CD4-positive, alpha-beta T cell (primary cell): ENCODE measurements around the gene VWF. TPM values are rescaled to one million over a fixed set of nuclear protein-coding genes. Genes with fewer than 3 reads are reported as not detected.

Experiments used
- ATAC-seq: fragments of 200-7000 bp; cut with Tn5 transposase; one replicate; pipeline ENCODE4 v1.10.0; 2022; ENCODE audit warnings: mild to moderate bottlenecking; ENCODE audit not compliant: poor library complexity
- CTCF ChIA-PET: fragments of 350-600 bp; sonication (Branson Sonifier 250); formaldehyde crosslinking; loops from one replicate; lab custom pipeline; 2021; ENCODE audit warnings: antibody characterized with exemption, inconsistent platforms; lab: Charles Lee
- POLR2A ChIA-PET: fragments of 350-600 bp; sonication (Branson Sonifier 250); formaldehyde crosslinking; loops from one replicate; lab custom pipeline; 2021; ENCODE audit warnings: antibody characterized with exemption, inconsistent platforms; lab: Charles Lee
- DNase-seq, 14 experiments: peaks; one replicate each; pipeline ENCODE4 v3.0.0-alpha.2; 2013 to 2020; ENCODE audit warnings: mixed read lengths in 2 of 14
- H3K27ac ChIP-seq, 2 donors: one replicate each; pipeline versions ENCODE4 v1.5.1 to v1.7.0; 2013; ENCODE audit warnings: low read length in 2 of 2, low read depth in 1 of 2, mild to moderate bottlenecking in 1 of 2
- H3K27me3 ChIP-seq, 2 experiments: 1 replicate in 1 of 2; 2 replicates in 1 of 2; pipeline versions ENCODE4 v1.6.1 to v1.7.0; 2013; ENCODE audit warnings: low read length in 2 of 2, control low read depth in 1 of 2, mild to moderate bottlenecking in 1 of 2, moderate library complexity in 1 of 2; ENCODE audit not compliant: insufficient read depth in 2 of 2, control insufficient read depth in 1 of 2
- H3K36me3 ChIP-seq: one replicate; pipeline ENCODE4 v1.6.1; 2013; ENCODE audit warnings: low read length, control low read depth; ENCODE audit not compliant: insufficient read depth
- H3K4me1 ChIP-seq: one replicate; pipeline ENCODE4 v1.6.1; 2013; ENCODE audit warnings: low read length, control low read depth; ENCODE audit not compliant: insufficient read depth
- H3K4me3 ChIP-seq: one replicate; pipeline ENCODE4 v1.5.1; 2013; ENCODE audit warnings: mild to moderate bottlenecking, low read length, moderate library complexity
- H3K9me3 ChIP-seq, 2 experiments: 1 replicate in 1 of 2; 2 replicates in 1 of 2; pipeline versions ENCODE4 v1.6.1 to v1.7.0; 2013; ENCODE audit warnings: low read length in 2 of 2, mild to moderate bottlenecking in 2 of 2, control low read depth in 1 of 2, moderate library complexity in 1 of 2; ENCODE audit not compliant: control insufficient read depth in 1 of 2, insufficient read depth in 1 of 2
- H3K27ac Mint-ChIP-seq: one replicate; pipeline ENCODE4 v1.8.0; 2020; ENCODE audit warnings: mixed read lengths
- H3K27me3 Mint-ChIP-seq: one replicate; pipeline ENCODE4 v1.8.0; 2021; ENCODE audit warnings: mixed read lengths
- H3K36me3 Mint-ChIP-seq: one replicate; pipeline ENCODE4 v1.8.0; 2021; ENCODE audit warnings: low read depth, mixed read lengths
- H3K4me1 Mint-ChIP-seq: one replicate; pipeline ENCODE4 v1.8.0; 2021; ENCODE audit warnings: low read depth, mixed read lengths
- H3K4me3 Mint-ChIP-seq: one replicate; pipeline ENCODE4 v1.8.0; 2020; ENCODE audit warnings: mild to moderate bottlenecking, mixed read lengths
- H3K9me3 Mint-ChIP-seq: one replicate; pipeline ENCODE4 v1.8.0; 2020; ENCODE audit warnings: mixed read lengths
- CTCF ChIP-seq: fragments of 200-600 bp; IDR thresholded peaks from one replicate; pipeline ENCODE4 v1.8.0; 2022; ENCODE audit warnings: antibody characterized with exemption, mild to moderate bottlenecking
- intact Hi-C, 2 experiments: fragments of 100-400 bp; cut with DNase I in 1 of 2; cut with micrococcal nuclease in 1 of 2; formaldehyde crosslinking; loops; one replicate each; pipeline versions ENCODE4 v1.15.1 to v1.9.0; 2023 to 2025; cut with DNase I, micrococcal nuclease
- total RNA-seq, 174 experiments: library from RNA in 2 of 174; stranded (reverse) in 2 of 174; gene quantifications; one replicate each; pipeline ENCODE4 v1.2.3 and lab custom pipeline; 2021 to 2026

VWF gene
- total RNA-seq, 2 experiments from 2014 or later = 0.20 TPM; not detected in 1

DNA sequence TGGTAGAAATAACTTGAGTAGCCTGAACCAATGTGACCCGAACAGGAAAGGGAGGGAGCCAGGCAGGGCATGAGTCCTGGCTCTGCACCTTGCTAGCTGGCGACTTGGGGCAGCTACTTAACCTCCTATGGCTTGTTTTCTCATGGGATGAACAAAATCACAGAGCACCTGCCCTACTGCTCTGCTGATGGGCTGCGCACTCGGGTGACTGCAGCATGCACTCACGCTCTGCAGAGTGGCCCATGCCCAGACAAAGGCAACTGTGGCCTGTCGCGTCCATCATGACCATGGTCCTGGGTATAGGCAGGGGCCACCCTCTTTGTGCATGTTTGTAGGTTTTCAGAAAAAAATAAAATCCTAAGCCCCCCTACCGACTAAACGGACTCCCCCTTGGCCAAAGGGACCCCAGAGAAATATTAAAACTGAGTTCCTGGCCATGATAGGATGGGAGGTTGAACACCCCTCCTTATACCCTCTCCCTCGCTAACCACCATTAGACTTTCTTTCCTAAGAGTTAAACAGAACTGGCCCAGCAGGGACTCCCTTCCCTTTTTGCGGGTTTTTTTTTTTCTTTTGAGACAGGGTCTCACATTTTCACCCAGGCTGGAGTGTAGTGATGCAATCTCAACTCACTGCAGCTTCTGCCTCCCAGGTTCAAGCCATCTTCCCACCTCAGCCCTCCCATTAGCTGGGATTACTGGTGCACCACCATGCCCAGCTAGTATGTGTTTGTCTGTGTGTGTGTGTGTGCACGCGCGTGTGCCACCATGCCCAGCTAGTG is 32.5 kb downstream of the VWF start:
- ChIA-PET CTCF (no interaction called here), POLR2A (no interaction called here)
- no peak for TF ChIP-seq CTCF
- no peak overlapping the region for H3K27ac Mint-ChIP-seq
- H3K4me1 ChIP-seq = no peaks in the 10 kb centered on the region
- no peak overlapping the region for H3K4me3 ChIP-seq
- H3K27ac ChIP-seq = no peak overlapping the region
- ATAC-seq = no peak
- H3K36me3 ChIP-seq = no peaks in the 10 kb centered on the region
- peaks cover 5% of the 10 kb centered on the region for H3K4me1 Mint-ChIP-seq
- intact Hi-C loops = no loop called here
- peaks cover 0 to 4% of the 10 kb centered on the region in 2 experiments for H3K9me3 ChIP-seq
- H3K27me3 ChIP-seq = peaks cover 5 to 12% of the 10 kb centered on the region in 2 experiments
- H3K36me3 Mint-ChIP-seq = no peaks in the 10 kb centered on the region
- DNase-seq = no peak
- no peaks in the 10 kb centered on the region for H3K9me3 Mint-ChIP-seq
- H3K4me3 Mint-ChIP-seq = no peak overlapping the region
- H3K27me3 Mint-ChIP-seq = peaks cover 15% of the 10 kb centered on the region

DNA sequence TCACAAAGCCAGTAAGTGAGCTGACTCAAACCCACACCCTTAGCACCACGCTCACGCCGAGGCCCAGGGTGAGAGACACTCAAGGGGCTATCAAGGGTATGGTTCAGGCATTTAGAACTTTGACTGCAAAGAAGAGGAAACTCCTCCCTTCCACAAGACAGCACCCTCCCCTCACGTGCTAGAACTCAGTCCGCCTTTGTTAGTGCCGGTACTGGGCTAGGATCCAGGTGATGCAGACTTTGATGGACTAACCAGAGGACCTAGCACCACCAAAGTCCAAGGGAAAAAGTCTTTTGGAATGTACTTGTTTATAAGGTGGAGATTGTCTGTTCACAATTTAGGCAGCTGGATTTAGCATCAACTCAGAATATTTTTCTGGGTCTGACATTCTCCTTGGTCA is 33.7 kb downstream of the VWF start:
- DNase-seq (no peak), ATAC-seq (no peak)
- no peak overlapping the region for H3K4me3 Mint-ChIP-seq
- TF ChIP-seq CTCF = no peak
- Histone ChIP-seq H3K36me3 (no peaks in the 10 kb centered on the region), H3K4me3 (no peak overlapping the region), H3K27me3 (peaks cover 0 to 12% of the 10 kb centered on the region in 2 experiments), H3K27ac (no peak overlapping the region), H3K9me3 (peaks cover 0 to 4% of the 10 kb centered on the region in 2 experiments), H3K4me1 (no peaks in the 10 kb centered on the region)
- ChIA-PET POLR2A (no interaction called here), CTCF (no interaction called here)
- H3K27me3 Mint-ChIP-seq = peaks cover 10% of the 10 kb centered on the region
- no peaks in the 10 kb centered on the region for H3K36me3 Mint-ChIP-seq
- no peaks in the 10 kb centered on the region for H3K9me3 Mint-ChIP-seq
- H3K4me1 Mint-ChIP-seq = peaks cover 5% of the 10 kb centered on the region
- H3K27ac Mint-ChIP-seq = no peak overlapping the region
- intact Hi-C loops = no loop called here

DNA sequence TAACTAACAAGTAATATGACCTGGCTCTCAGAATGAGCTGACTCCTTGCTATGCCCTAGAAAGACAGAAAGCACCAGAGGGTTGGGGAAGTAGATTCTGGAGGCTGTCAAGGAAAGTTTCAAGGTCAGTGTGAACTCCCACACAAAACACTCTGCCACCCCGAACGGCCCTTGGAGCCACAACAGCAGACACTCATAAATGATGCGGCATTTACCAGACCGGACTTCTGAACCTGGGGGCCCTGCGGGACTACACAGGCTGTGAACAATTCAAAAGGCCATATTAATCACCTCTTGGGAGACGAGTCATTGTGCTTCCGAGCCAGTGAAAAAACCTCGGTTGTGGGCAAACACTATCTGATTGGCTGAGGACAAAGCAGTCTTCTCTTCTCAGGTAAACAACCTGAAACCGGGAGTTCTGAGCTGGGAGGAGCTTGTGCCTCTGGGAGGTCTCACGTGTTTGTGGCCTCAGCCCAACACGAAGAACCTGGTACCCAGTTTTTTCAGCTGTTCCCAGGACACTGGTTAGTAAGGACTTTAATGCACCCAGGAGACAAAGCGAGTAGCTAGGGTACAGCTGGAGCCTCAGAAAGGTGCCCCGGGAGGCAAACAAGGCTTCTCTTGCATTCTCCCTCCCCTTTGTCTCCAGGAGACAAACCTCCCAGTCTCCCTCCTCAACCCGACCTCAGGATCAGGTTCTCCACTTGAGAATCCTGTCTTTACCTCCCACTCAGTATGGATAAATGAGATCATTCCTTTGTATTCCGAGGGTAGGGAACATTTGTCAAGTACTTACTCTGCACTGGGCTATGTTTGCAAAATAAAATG is 35.3 kb downstream of the VWF start:
- no peak overlapping the region for H3K4me3 ChIP-seq
- H3K4me1 ChIP-seq = no peaks in the 10 kb centered on the region
- H3K9me3 ChIP-seq = peaks cover 0 to 4% of the 10 kb centered on the region in 2 experiments
- intact Hi-C loops = no loop called here
- Mint-ChIP-seq H3K36me3 (no peaks in the 10 kb centered on the region), H3K9me3 (no peaks in the 10 kb centered on the region), H3K4me1 (peaks cover 5% of the 10 kb centered on the region), H3K27me3 (peaks cover 10% of the 10 kb centered on the region), H3K27ac (no peak overlapping the region), H3K4me3 (no peak overlapping the region)
- DNase-seq = no peak
- no peak overlapping the region for H3K27ac ChIP-seq
- peaks cover 0 to 9% of the 10 kb centered on the region in 2 experiments for H3K27me3 ChIP-seq
- TF ChIP-seq CTCF = no peak
- H3K36me3 ChIP-seq = no peaks in the 10 kb centered on the region
- ATAC-seq = no peak
- ChIA-PET CTCF (no interaction called here), POLR2A (no interaction called here)
